ENCODE measurements around the gene BCOR. TPM values are rescaled to one million over a fixed set of nuclear protein-coding genes. Genes with fewer than 3 reads are reported as not detected.

The BCOR gene
- total RNA-seq, 3 donors from 2014 or later = 53.4 to 58.5 (median 54.5) TPM

DNA sequence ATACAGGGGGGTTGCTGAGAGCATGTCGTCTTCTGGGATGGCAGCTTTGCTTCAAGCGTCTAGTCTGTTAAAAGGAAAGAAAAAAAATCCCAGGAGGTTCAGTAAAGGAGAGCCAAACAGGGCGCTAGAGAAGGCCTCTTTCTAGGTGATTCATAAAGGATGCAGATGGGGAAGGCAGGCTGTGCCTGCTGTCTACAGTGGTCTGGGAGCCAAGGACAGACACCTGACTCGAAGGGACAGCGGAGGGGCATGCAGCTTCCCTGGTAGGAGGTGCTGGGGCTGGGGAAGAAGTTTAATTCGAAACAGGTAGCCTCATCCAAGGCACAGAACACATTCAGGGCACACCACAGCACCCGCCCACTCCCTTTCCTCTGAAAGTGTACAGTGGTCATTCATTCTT is 19.9 kb downstream of the BCOR start:
- DNase-seq (no peak), ATAC-seq (no peak)
- H3K27me3 Mint-ChIP-seq (ENCODE audit: low read depth) = no peaks in the 10 kb centered on the region
- H3K9me3 Mint-ChIP-seq = no peaks in the 10 kb centered on the region
- peaks cover 36% of the 10 kb centered on the region for H3K4me1 Mint-ChIP-seq (ENCODE audit: low read depth)
- H3K36me3 Mint-ChIP-seq (ENCODE audit: insufficient read depth) = peaks cover 13% of the 10 kb centered on the region
- H3K4me3 Mint-ChIP-seq = no peak overlapping the region

- DNase-seq = no peak
- no peaks in the 10 kb centered on the region for H3K27me3 Mint-ChIP-seq (ENCODE audit: low read depth)
- H3K4me1 Mint-ChIP-seq (ENCODE audit: low read depth) = peaks cover 31% of the 10 kb centered on the region
- H3K4me3 Mint-ChIP-seq = no peak overlapping the region
- ATAC-seq = no peak
- no peaks in the 10 kb centered on the region for H3K9me3 Mint-ChIP-seq
- H3K36me3 Mint-ChIP-seq (ENCODE audit: insufficient read depth) = peaks cover 13% of the 10 kb centered on the region
Measured at GRCh38 chrX:40076750-40077575, 20.8 kb downstream of the BCOR start.

DNA sequence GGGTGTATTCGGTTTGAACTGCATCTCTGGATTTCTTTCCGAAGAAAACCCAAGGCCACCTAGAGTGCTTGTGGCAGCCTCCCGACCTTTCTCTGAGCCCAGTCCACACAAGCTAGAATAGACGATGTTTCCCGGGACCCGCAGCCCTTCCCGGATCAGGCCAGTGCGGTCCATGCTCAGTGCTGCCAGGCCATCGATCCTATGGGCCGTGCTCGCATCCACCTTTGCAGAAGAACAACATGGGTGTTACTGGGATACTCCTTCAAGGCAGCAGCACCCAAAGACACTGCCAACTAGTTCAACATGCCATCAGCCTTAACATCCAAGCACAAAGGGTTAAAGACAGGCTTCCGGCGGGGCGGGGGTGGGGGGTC is 22.8 kb downstream of the BCOR start:
- Mint-ChIP-seq H3K9me3 (no peaks in the 10 kb centered on the region), H3K4me1 (ENCODE audit: low read depth) (peaks cover 27% of the 10 kb centered on the region), H3K36me3 (ENCODE audit: insufficient read depth) (peaks cover 17% of the 10 kb centered on the region), H3K27me3 (ENCODE audit: low read depth) (no peaks in the 10 kb centered on the region), H3K4me3 (no peak overlapping the region)
- DNase-seq (no peak), ATAC-seq (no peak)

DNA sequence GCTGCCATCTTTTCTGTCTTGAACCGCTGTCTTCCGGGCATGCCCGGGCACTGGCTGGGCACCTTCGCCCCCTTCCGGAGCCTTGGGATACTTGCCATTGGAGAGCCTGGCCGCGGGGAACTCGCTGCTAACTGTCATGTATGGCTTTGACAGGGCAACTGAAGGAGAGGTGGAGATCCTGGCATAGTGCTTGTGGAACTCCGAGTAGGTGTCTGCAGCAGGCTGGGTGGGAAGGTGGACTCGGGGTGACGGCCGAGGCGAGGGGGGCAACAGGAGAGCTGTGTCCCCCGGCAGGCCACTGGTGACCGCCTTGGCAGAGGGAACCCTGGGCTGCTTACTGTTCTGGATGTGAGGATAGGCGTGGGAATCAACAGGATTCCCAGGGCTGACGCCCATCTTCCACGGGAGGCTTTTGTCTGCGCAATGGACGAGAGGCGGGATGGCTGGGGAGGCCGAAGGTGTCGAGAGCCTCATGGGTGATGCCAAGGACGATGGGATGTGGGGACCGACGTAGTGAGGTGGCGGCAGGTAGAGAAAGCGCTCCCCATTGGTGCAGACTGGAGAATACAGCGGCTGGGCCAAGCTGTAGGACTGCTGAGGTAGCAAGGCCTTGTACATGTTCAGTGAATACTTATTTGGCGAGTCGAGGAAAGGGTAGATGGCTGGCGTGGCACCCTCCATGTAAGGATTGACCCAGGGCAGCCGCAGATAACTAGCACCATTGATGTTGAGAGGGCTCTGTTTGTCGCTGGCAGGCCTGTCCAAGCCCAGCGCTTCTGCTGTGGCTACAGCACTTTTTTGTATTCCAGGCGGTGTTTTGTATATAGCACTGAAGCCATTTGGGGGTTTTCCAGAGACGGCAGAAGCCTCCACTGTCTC is 23.4 kb downstream of the BCOR start:
- Mint-ChIP-seq H3K9me3 (no peaks in the 10 kb centered on the region), H3K4me3 (no peak overlapping the region), H3K4me1 (ENCODE audit: low read depth) (peaks cover 22% of the 10 kb centered on the region), H3K27me3 (ENCODE audit: low read depth) (no peaks in the 10 kb centered on the region), H3K36me3 (ENCODE audit: insufficient read depth) (peaks cover 17% of the 10 kb centered on the region)
- no peak for DNase-seq
- ATAC-seq = no peak

DNA sequence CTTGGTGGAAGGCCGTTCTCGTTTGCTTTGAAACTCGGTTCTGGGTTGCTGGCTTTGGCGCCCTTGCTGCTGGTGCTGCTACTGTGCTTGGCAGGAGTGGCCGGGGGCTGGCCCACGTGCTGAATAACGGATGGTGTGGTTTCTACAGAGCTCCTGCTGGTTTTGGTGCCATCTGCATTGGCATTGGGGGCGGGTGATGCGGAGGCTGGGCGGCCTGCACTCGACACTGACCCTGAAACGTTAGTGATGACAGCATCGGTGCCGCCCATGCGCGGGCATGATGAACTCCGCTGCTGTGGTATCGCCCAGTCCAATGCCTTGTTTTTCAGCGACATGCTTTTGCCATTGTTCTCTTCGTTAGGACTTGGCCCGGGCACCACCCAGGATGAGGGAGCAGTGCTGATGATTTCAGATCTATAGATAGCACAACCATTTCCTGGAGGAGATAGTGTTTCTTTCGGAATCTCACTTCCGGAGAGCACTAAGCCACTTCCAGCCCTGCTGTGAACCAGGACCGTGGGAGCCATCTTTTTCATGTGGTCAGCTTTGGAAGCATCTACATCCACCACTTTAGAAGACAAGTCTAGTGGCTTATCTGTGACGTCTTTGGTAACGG is 24.2 kb downstream of the BCOR start:
- DNase-seq (no peak), ATAC-seq (no peak)
- Mint-ChIP-seq H3K9me3 (no peaks in the 10 kb centered on the region), H3K36me3 (ENCODE audit: insufficient read depth) (peaks cover 21% of the 10 kb centered on the region), H3K27me3 (ENCODE audit: low read depth) (no peaks in the 10 kb centered on the region), H3K4me1 (ENCODE audit: low read depth) (peaks cover 24% of the 10 kb centered on the region), H3K4me3 (no peak overlapping the region)

DNA sequence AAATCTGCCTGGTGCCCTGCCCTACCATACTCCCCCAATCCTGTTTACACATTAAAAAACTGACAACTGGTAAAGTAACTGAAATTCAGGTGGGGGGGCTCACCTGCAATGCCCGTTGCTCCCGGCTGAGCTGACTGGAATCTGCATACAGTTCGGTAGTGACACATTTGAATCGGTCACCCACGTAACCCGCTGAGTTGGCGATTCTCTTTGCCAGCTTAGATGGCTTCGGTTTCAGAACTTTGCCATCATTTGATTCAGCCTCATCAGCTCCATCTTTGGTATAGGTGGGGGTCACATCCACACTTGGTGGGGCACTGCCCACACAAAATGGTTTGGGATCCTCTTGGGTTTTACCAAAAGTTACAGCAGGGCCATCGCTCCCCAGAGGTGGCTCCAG is 25.5 kb downstream of the BCOR start:
- H3K9me3 Mint-ChIP-seq = no peaks in the 10 kb centered on the region
- ATAC-seq (no peak), DNase-seq (no peak)
- peaks cover 28% of the 10 kb centered on the region for H3K4me1 Mint-ChIP-seq (ENCODE audit: low read depth)
- peaks cover 29% of the 10 kb centered on the region for H3K36me3 Mint-ChIP-seq (ENCODE audit: insufficient read depth)
- no peak overlapping the region for H3K4me3 Mint-ChIP-seq
- no peaks in the 10 kb centered on the region for H3K27me3 Mint-ChIP-seq (ENCODE audit: low read depth)

GRCh38 chrX:40068048-40068447 is 29.7 kb downstream of the BCOR start:
- H3K36me3 Mint-ChIP-seq (ENCODE audit: insufficient read depth) = peaks cover 37% of the 10 kb centered on the region
- H3K4me1 Mint-ChIP-seq (ENCODE audit: low read depth) = peaks cover 53% of the 10 kb centered on the region
- no peaks in the 10 kb centered on the region for H3K9me3 Mint-ChIP-seq
- no peak overlapping the region for H3K4me3 Mint-ChIP-seq
- no peak for DNase-seq
- ATAC-seq = no peak
- no peaks in the 10 kb centered on the region for H3K27me3 Mint-ChIP-seq (ENCODE audit: low read depth)

- Mint-ChIP-seq H3K9me3 (no peaks in the 10 kb centered on the region), H3K4me3 (no peak overlapping the region), H3K4me1 (ENCODE audit: low read depth) (peaks cover 48% of the 10 kb centered on the region), H3K36me3 (ENCODE audit: insufficient read depth) (peaks cover 38% of the 10 kb centered on the region), H3K27me3 (ENCODE audit: low read depth) (no peaks in the 10 kb centered on the region)
- ATAC-seq (no peak), DNase-seq (no peak)
Measured at GRCh38 chrX:40066700-40067099, 31.1 kb downstream of the BCOR start.

GRCh38 chrX:40065296-40066046 is 32.3 kb downstream of the BCOR start:
- Mint-ChIP-seq H3K4me1 (ENCODE audit: low read depth) (peaks cover 49% of the 10 kb centered on the region), H3K4me3 (peak overlapping the region; percentile 3), H3K36me3 (ENCODE audit: insufficient read depth) (peaks cover 32% of the 10 kb centered on the region), H3K9me3 (no peaks in the 10 kb centered on the region), H3K27me3 (ENCODE audit: low read depth) (no peaks in the 10 kb centered on the region)
- peak; percentile 28 for DNase-seq
- ATAC-seq = peak; percentile 62 to 75

GRCh38 chrX:40064055-40064597 is 33.6 kb downstream of the BCOR start:
- DNase-seq (no peak), ATAC-seq (no peak)
- Mint-ChIP-seq H3K9me3 (no peaks in the 10 kb centered on the region), H3K4me3 (no peak overlapping the region), H3K4me1 (ENCODE audit: low read depth) (peaks cover 47% of the 10 kb centered on the region), H3K27me3 (ENCODE audit: low read depth) (no peaks in the 10 kb centered on the region), H3K36me3 (ENCODE audit: insufficient read depth) (peaks cover 32% of the 10 kb centered on the region)

DNA sequence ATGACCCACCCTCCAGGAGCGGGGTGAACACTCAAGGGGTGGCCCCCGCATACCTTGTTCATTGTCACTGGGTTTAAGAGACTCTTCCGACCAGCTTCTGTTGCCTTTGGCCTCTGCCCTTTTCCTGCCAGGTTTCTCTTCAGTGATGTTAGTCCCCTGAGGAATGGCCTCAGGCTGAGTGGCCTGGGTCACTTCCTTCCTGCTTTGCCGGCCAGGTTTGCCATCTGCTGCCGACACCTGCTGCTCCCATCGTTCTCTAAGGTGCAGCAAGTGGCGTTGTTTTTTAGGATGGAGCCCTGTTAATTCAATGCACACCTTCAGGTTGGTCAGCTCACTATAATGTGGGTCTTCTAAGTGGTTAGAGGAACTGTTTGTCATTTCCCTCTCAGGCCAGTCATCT is 34.2 kb downstream of the BCOR start:
- Mint-ChIP-seq H3K4me1 (ENCODE audit: low read depth) (peaks cover 42% of the 10 kb centered on the region), H3K9me3 (no peaks in the 10 kb centered on the region), H3K36me3 (ENCODE audit: insufficient read depth) (peaks cover 28% of the 10 kb centered on the region), H3K4me3 (no peak overlapping the region), H3K27me3 (ENCODE audit: low read depth) (no peaks in the 10 kb centered on the region)
- ATAC-seq = no peak
- DNase-seq = no peak

DNA sequence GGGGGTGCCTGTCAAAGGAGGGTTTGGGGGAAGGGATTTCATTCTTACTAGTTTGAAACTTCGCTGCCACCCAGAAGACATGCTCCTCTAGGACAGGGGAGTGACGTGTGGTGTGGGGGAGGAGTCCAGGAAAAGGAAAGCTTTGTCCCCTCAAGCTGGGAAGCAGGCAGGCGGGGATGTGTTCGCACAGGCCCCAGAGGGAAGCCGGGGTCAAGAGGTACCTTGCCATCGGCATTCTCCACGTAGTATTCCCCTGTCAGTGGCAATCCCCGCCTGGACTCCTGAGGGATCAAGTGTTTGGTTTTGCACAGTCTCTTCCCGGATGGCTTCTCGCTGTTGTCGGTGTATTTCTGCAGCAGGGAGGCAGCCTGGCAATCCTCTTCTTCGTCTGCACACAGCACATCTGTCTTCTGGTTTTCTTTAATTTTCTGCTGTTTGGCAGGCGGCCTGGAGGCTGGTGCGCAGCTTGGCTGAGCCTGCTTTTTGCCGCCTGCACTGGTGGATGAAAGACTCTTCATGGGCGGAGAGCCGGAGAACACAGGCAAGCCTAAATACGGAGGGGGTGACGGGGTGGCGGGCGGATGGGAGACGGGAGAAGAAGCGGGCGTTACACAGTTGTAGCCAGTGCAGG is 35.1 kb downstream of the BCOR start:
- ATAC-seq (no peak), DNase-seq (no peak)
- no peaks in the 10 kb centered on the region for H3K27me3 Mint-ChIP-seq (ENCODE audit: low read depth)
- H3K4me3 Mint-ChIP-seq = no peak overlapping the region
- H3K36me3 Mint-ChIP-seq (ENCODE audit: insufficient read depth) = peaks cover 22% of the 10 kb centered on the region
- peaks cover 34% of the 10 kb centered on the region for H3K4me1 Mint-ChIP-seq (ENCODE audit: low read depth)
- no peaks in the 10 kb centered on the region for H3K9me3 Mint-ChIP-seq

GRCh38 chrX:40061871-40062524 is 35.8 kb downstream of the BCOR start:
- H3K36me3 Mint-ChIP-seq (ENCODE audit: insufficient read depth) = peaks cover 20% of the 10 kb centered on the region
- H3K4me3 Mint-ChIP-seq = no peak overlapping the region
- H3K9me3 Mint-ChIP-seq = no peaks in the 10 kb centered on the region
- ATAC-seq (peak in 1 of 2 donors; percentile 33), DNase-seq (no peak)
- H3K4me1 Mint-ChIP-seq (ENCODE audit: low read depth) = peaks cover 30% of the 10 kb centered on the region
- no peaks in the 10 kb centered on the region for H3K27me3 Mint-ChIP-seq (ENCODE audit: low read depth)
